Measurements from ENCODE around the gene CRACR2B. TPM values are rescaled to one million over a fixed set of nuclear protein-coding genes. Genes with fewer than 3 reads are reported as not detected.

Gene CRACR2B
- total and polyA plus RNA-seq, 2 of the 13 experiments (the other 11 are each of a cell fraction or from before 2014, with no cell fraction given), result 14.9 to 21.0 TPM

GRCh38 chr11:830295-831117 lies 2.8 kb downstream of the CRACR2B start (continued):
- TF ChIP-seq RBM22 (optimal IDR thresholded peaks at IDR 0.05; ENCODE audit: low read length) (no peak), ZBTB2 (CRISPR knock-in tag; IDR thresholded peaks at IDR 0.05; ENCODE audit: low read depth) (no peak), IKZF5 (CRISPR knock-in tag; IDR thresholded peaks at IDR 0.05) (0 out of 2 replicates have a peak, but pooled peaks have one; percentile 15), AKNA (CRISPR knock-in tag; IDR thresholded peaks at IDR 0.05; ENCODE audit: borderline replicate concordance) (no peak), ZFAT (CRISPR knock-in tag; conservative IDR thresholded peaks at IDR 0.05) (no peak), TCF7L2 (IDR thresholded peaks at IDR 0.05; ENCODE audit: low read depth, low read length) (no peak), PRDM10 (CRISPR knock-in tag; IDR thresholded peaks at IDR 0.05; ENCODE audit: low read depth) (no peak), ELF4 (CRISPR knock-in tag; IDR thresholded peaks at IDR 0.05; ENCODE audit: borderline replicate concordance) (no peak), IRF9 (CRISPR knock-in tag; IDR thresholded peaks at IDR 0.05; ENCODE audit: borderline replicate concordance) (0 out of 2 replicates have a peak, but pooled peaks have one; percentile 50), NR1H2 (CRISPR knock-in tag; IDR thresholded peaks at IDR 0.05; ENCODE audit: borderline replicate concordance, low read depth) (0 out of 2 replicates have a peak, but pooled peaks have one; percentile 34), ZNF775 (CRISPR knock-in tag; IDR thresholded peaks at IDR 0.05; ENCODE audit: borderline replicate concordance) (no peak), ZNF570 (CRISPR knock-in tag; IDR thresholded peaks at IDR 0.05; ENCODE audit: borderline replicate concordance) (no peak), HOXD1 (CRISPR knock-in tag; IDR thresholded peaks at IDR 0.05) (0 out of 2 replicates have a peak, but pooled peaks have one; percentile 19), SP4 (CRISPR knock-in tag; IDR thresholded peaks at IDR 0.05) (peak; percentile 56; the same call in 1 of the 2 replicates), ZNF253 (CRISPR knock-in tag; IDR thresholded peaks at IDR 0.05; ENCODE audit: borderline replicate concordance) (no peak)

Measured in HepG2 (cell line).